Stimulated activated CD8-positive, alpha-beta memory T cell treated with anti-CD3 and anti-CD28 coated beads, Interleukin-12 subunit alpha, Interleukin-12 subunit beta, amount 100 ng/mL, for 24 hours (primary cell): ENCODE data around the gene ATXN1.

ENCODE experiments used
- DNase-seq: peaks from one replicate; pipeline ENCODE4 v3.0.0-alpha.2; 2020; ENCODE audit errors: extremely low read depth

ATXN1 gene

GRCh38 chr6:16361121-16361520 is 400.1 kb downstream of the ATXN1 start:
- no peak for DNase-seq

GRCh38 chr6:16360365-16360764 is 400.9 kb downstream of the ATXN1 start:
- no peak for DNase-seq

GRCh38 chr6:16359563-16359962 is 401.7 kb downstream of the ATXN1 start:
- DNase-seq: no peak

- DNase-seq: no peak
These were observed 402.6 kb downstream of the ATXN1 start for GRCh38 chr6:16358531-16359138.

GRCh38 chr6:16355699-16356446 is 405.4 kb downstream of the ATXN1 start:
- DNase-seq: no peak

- no peak for DNase-seq
These were observed 406.0 kb downstream of the ATXN1 start for GRCh38 chr6:16355238-16355637.

GRCh38 chr6:16354692-16355091 is 406.6 kb downstream of the ATXN1 start:
- DNase-seq: no peak

- DNase-seq: no peak
These were observed 408.3 kb downstream of the ATXN1 start for GRCh38 chr6:16352821-16353438.

GRCh38 chr6:16352258-16352635 is 409.0 kb downstream of the ATXN1 start:
- DNase-seq: no peak

- DNase-seq: no peak
These were observed 411.7 kb downstream of the ATXN1 start for GRCh38 chr6:16349544-16349943.

- DNase-seq: no peak
These were observed 414.4 kb downstream of the ATXN1 start for GRCh38 chr6:16346831-16347230.

- no peak for DNase-seq
These were observed 415.6 kb downstream of the ATXN1 start for GRCh38 chr6:16345449-16346330.

- DNase-seq: no peak
These were observed 416.5 kb downstream of the ATXN1 start for GRCh38 chr6:16344756-16345155.

GRCh38 chr6:16343593-16343992 is 417.7 kb downstream of the ATXN1 start:
- no peak for DNase-seq

GRCh38 chr6:16339265-16339587 is 422.0 kb downstream of the ATXN1 start:
- no peak for DNase-seq

- no peak for DNase-seq
These were observed 422.5 kb downstream of the ATXN1 start for GRCh38 chr6:16338577-16339264.

- DNase-seq: no peak
These were observed 423.8 kb downstream of the ATXN1 start for GRCh38 chr6:16337295-16337975.

- DNase-seq: no peak
These were observed 424.4 kb downstream of the ATXN1 start for GRCh38 chr6:16336911-16337294.

GRCh38 chr6:16336056-16336818 is 425.0 kb downstream of the ATXN1 start:
- no peak for DNase-seq

- no peak for DNase-seq
These were observed 426.1 kb downstream of the ATXN1 start for GRCh38 chr6:16335176-16335575.
